Tongue (tissue), 2 donors: Measurements from ENCODE around the gene CLSTN2. TPM values are rescaled to one million over a fixed set of nuclear protein-coding genes. Genes with fewer than 3 reads are reported as not detected.
A peak's percentile ranks its signal among the peaks of the same experiment; 100 is the strongest.

Source experiments
- DNase-seq: peaks from one replicate; pipeline ENCODE4 v3.0.0-alpha.2; 2015
- total RNA-seq: library from RNA; depleted of rRNA; stranded (reverse); fragments of >200 nt; gene quantifications from one replicate; pipeline ENCODE4 v1.2.3, GENCODE V29; 2014

The CLSTN2 gene
- total RNA-seq, 1 donor from 2014 or later: 20.1 TPM

DNA sequence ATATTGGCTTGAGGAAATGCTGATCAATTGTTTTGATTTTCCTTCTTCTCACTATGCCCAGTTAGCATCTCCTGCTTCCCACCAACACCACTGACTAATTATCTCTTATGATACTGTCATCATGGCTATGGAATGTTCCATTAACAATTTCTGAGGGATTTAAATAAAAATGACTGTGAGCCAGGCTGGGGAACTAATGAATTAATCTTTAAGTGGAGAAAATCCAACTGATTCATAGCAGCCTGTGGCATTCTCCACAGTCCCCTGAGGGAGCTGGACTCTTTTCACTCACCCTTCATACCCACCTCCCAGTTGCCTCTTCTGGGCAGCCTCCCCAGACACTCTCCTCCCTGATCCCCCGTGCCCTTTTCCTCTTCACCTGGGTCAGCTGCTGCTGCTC lies 353.6 kb downstream of the CLSTN2 start:
- peak; percentile 17 for DNase-seq

- DNase-seq: no peak
These were observed 355.1 kb downstream of the CLSTN2 start for GRCh38 chr3:140290105-140290504.

DNA sequence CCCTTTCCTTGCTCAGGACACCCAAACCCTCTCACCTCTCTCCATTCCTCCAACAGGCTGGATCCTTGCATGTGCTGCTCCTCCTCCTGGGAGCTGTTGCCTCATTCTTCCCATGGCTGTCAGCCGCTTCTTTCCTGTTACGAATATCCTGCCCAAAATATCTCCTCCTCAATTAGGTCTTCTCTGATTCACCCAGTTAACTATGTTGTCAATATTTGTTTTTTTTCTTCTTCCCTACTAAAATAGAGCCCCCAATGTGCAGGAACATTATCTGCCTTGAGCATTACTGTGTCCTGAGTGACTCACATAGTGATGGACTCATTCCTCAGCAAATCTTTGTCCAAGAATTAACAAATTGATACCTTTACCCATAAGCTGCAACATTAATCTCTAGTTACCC lies 357.2 kb downstream of the CLSTN2 start:
- no peak for DNase-seq

GRCh38 chr3:140292684-140293083 lies 357.7 kb downstream of the CLSTN2 start:
- no peak for DNase-seq

DNA sequence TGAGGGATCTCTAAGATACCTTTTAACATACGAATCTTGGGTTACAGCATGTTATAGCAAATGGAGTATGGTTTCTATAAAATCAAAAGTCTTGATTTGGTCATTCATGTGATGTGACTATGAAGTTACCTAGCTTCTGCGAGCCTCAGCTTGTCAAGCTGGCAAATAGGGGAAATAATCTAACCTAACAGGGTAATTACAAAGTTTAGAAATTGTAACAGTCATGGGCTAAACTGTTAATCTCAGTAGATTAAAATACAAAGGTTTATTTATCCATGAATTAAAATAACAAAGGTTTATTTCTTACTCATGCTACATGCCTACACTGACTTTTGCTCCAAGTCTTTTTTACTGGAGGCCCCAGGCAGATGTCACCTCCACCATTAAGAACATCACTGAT lies 359.1 kb downstream of the CLSTN2 start:
- no peak for DNase-seq

GRCh38 chr3:140296796-140297352 lies 361.9 kb downstream of the CLSTN2 start:
- DNase-seq: peak; percentile 58

- no peak for DNase-seq
These were observed 363.1 kb downstream of the CLSTN2 start for GRCh38 chr3:140298043-140298442.

DNA sequence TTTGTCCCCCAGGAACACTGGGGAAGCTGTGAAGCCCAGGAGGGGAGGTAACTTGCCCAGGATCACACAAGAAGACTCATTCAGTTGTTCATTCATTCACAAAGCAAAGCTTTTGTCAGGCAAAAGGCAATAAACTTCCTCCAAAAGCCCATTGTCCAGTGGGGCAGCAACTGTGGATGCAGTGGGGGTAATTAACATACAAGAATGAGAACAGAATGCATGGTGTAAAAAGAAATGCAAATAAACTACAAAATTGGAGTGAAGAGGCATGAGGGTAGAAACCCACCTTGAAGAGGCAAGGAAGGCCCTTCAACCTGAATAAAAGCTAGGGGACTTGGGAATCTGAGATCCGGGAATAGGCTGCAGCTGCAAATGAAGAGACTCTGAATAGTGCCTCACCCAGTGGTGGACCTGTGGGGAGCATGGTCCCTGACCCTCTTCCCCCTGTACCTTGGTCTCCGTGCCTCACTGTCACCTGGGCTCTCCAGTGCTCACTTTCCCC lies 363.6 kb downstream of the CLSTN2 start:
- no peak for DNase-seq

- DNase-seq: no peak
These were observed 368.9 kb downstream of the CLSTN2 start for GRCh38 chr3:140303875-140304274.

DNA sequence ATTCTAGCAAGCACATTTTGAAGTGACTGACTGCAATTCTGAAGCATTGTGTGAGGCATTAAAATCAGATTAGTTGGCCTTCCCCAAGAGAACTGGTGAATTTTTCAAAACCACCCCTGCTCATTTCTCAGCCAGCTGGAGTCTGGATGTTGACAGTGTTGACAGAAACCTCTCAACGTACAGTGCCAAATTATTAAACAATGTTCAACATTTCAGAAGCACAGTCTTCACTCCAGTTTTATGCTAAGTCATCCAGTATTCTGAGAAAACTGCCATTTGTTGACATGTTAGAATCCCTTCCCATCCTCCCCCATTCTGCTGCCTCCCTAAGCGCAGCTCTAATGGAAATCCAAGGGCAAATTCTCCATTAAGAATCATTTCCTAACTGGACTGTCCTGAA lies 373.6 kb downstream of the CLSTN2 start:
- peak; percentile 48 for DNase-seq

DNA sequence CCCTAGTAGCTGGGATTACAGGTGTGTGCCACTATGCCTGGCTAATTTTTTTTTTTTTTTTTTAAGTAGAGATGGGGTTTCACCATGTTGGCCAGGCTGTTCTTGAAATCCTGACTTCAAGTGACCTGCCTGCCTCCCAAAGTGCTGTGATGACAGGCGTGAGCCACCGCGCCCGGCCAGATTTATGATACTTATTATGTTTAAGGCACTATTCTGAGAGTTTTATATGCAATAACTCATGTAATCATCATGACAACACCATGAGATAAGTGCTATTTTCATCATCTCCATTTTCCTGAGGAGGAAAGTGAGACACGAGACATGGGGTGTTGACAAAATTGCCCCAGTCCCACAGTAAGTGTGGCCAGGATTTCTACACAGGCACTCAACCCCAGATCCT lies 376.4 kb downstream of the CLSTN2 start:
- no peak for DNase-seq

DNA sequence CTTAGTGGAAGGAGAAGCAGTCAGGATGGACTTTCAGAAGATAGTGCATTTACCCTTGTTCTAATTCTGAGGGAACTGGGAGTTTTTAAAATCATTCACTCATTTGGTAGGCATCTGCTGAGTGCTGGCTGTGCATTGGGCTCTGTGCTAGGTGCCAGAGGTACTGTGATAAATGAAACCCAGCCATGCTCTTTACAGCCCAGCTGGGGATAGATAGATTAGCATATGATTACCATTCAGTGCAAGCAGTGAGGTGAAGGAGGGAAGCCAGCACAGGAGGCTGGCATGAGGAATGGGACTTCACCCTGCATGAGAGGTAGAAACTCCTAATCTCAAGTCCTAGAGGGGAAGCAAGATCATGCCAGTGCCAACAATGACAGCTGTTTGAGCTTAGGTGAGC lies 381.0 kb downstream of the CLSTN2 start:
- DNase-seq: no peak

DNA sequence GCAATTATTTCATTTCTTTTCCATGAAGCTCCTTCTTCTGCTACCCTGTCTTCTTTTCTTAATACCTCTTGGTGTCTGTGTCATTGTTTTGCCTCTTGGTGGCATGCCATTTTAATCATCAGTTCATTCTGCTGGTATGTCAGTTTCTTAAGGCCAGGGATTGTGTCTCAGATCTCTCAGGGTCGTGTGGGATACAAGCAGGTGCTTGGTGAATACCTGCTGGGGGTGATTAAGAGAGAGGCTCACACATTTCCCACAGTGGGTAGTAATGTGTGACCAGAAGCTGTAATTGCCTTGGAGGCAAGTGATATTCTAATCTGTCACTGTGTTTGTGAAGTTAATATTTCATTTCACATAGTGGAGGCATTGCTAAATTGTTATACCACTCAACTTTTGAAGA lies 381.5 kb downstream of the CLSTN2 start:
- DNase-seq: no peak

GRCh38 chr3:140316868-140317400 lies 381.9 kb downstream of the CLSTN2 start:
- DNase-seq: no peak

DNA sequence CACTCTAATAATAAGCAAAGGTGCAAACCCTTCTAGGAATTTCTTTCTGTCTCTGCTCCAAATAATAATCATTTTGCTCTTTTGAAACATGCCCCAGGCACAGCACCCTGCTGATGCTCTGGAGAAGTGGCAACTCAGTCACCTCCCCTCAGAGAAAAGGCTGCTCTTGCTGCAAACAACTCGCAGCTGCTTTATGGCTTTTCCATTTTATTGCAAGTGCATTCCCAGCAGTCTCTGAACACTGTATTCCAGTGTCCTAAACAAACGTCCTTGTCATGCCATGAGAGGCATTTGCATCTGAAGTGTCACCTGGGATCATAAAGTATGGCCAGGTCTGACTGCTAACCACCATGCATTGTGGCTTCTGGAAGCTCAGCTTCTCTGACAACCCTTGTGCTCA lies 384.8 kb downstream of the CLSTN2 start:
- DNase-seq: no peak

DNA sequence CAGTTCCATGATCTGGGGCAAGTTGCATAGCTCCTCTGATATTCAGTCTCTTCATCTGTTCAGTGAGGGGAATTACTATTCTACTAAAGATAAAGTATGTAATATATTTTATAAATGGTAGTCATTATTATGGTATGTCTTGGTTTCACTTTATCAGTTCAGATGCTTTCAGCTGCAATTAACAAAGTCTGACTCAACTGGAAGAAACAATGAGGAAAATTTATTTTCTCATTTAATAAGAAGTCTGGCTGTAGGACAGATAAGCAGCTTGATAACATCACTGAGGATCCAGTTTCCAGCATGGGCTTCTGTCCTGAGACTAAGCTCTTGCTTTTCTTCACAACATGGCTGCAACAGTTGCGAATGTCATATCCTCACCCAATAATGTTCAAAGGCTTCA lies 388.6 kb downstream of the CLSTN2 start:
- DNase-seq: no peak

DNA sequence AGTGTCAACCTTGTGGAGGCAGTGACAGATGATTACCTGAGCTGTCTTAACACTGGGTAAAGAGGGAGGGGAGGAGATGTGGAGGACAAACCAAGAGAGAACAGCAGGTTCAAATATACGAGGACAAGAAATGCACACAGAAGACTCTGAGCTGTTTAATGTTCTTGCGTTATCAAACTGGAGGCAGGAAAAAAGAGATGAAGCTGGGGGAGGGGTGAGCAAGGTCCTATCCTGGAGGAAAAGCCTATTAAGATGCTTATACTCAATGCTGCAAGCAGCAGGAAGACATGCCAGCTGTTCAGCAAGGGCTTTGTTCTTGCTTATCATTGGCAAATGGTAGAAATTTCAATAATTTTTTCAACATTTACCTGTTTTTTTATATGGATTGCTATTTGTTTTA lies 397.1 kb downstream of the CLSTN2 start:
- no peak for DNase-seq

DNA sequence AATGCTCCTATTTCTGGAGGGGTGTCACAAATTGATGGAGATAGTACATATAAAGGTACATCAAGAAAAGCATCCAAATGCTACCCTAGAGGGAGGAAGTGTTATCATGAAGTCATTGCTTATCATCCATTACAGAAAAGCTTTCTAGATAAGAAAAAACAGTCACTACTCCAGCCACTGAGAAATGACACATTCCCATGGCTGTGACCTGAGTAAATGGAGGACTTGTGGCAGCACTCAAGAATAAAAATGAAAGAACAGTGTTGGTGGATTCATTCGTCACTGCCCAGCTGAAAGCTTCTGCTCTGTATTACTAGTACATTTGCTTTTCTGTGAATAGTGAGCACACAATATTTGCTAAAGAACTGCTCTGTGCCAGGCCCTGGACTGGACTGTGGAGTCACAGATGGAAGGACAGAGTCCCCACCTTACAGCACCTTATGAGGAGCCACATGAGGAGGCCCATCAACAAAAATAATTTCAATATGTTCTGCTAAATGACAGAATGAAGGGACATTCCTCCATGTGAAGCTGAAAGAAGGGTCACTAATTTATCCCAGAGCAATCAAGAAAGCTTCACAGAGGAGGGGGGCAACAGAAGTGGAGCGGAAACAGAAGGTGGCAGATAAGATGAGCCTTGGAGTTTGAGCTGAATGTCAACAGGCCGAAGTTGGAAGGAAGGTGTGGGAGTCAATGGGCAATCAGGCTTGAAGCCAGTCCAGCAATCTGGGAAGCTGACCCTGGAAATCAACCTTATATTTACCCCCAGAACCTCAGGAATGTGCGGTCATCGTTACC lies 399.3 kb downstream of the CLSTN2 start:
- DNase-seq: no peak

- peak; percentile 8 for DNase-seq
These were observed 401.5 kb downstream of the CLSTN2 start for GRCh38 chr3:140336465-140336864.

GRCh38 chr3:140338916-140339315 lies 403.9 kb downstream of the CLSTN2 start:
- DNase-seq: no peak

GRCh38 chr3:140341203-140341602 lies 406.2 kb downstream of the CLSTN2 start:
- no peak for DNase-seq

- no peak for DNase-seq
These were observed 406.9 kb downstream of the CLSTN2 start for GRCh38 chr3:140341817-140342403.

GRCh38 chr3:140342668-140343067 lies 407.7 kb downstream of the CLSTN2 start:
- no peak for DNase-seq
